Occipital lobe (tissue), 3 donors: ENCODE measurements around the gene CLIC5. TPM values are rescaled to one million over a fixed set of nuclear protein-coding genes. Genes with fewer than 3 reads are reported as not detected.

Experiments used
- DNase-seq: peaks from one replicate; lab custom pipeline; 2025; lab: John Stamatoyannopoulos, UW
- small RNA-seq: library from RNA; depleted of rRNA; stranded (forward); fragments of <200 nt; gene quantifications from one replicate; pipeline ENCODE3, GENCODE V24; 2014
- total RNA-seq: library from RNA; depleted of rRNA; stranded (reverse); fragments of >200 nt; gene quantifications from one replicate; pipeline ENCODE4 v1.2.3, GENCODE V29; 2014

Gene CLIC5
- total RNA-seq, 1 donor from 2014 or later: 0.47 TPM

DNA sequence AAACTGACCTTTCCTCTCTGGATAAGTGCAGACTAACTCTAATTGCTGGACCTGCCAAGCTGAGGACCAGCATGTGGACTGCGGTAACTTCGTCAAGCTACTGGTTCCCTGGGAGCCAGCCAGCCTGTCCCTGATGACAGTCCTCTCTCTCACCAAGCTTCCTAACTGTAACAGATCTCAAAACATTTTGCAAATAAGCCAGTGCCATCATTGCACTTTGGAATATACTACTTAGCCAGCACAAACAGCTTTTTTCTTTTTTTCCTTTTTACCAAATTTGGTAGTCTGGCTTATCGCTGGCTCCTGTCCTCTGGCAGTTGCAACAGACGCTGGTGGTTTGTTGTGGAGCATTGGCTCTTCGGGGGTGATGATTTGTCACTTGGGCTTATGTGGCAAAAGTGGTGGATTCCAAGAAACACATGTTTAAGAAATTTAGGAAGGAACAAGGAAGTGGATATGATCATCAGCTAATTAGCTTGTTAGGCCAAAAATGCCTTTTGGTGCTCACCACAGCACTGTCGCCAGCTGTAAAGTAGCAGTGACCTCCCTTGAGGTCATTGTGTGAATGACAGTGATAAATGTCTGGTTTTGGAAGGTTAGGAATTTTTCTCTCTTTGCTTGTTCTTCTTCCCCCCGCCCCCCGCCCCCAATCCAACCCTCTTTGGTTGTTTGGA lies 171.7 kb downstream of the CLIC5 start:
- no peak for DNase-seq

GRCh38 chr6:45841062-45841461 lies 174.6 kb downstream of the CLIC5 start:
- DNase-seq: no peak

DNA sequence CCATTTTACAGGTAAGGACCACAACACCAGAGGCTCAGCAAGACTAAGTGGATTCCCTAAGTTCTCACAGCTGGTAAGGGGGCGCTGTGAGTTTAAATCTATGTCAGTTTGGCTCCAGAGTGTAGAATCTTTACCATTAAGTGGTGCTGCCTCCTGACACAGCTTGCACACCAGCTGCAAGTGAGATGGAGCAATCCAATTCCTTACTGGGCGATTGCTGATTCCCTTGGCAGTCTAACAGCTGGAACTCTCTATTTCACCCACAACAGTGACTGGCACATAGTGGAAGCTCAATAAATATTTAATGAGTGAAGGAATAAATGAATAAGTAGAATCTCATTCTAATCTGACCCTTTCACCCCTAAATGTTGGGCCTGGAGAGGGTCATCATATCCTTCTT lies 176.7 kb downstream of the CLIC5 start:
- no peak for DNase-seq

DNA sequence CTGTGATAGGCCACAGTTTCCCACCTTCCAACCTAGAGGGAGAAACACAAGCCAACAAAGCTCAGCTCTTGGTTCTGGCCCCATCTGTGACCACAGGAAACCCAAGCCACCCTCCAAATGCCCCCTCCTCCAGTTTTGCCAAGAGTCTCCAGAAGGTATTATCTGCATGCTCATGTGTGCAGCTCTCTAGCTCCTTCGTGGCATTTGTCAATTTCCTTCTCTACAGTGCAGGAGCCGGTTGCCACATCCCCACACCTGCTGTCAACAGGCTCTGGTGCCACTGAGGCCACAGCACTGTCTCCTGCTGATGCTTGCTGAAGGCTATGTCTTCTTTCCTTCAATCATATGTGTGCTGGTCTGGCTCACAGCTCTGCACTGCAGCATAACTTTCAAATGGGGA lies 177.2 kb downstream of the CLIC5 start:
- no peak for DNase-seq

- no peak for DNase-seq
These were observed 178.0 kb downstream of the CLIC5 start for GRCh38 chr6:45837541-45838200.

GRCh38 chr6:45836984-45837383 lies 178.7 kb downstream of the CLIC5 start:
- no peak for DNase-seq

DNA sequence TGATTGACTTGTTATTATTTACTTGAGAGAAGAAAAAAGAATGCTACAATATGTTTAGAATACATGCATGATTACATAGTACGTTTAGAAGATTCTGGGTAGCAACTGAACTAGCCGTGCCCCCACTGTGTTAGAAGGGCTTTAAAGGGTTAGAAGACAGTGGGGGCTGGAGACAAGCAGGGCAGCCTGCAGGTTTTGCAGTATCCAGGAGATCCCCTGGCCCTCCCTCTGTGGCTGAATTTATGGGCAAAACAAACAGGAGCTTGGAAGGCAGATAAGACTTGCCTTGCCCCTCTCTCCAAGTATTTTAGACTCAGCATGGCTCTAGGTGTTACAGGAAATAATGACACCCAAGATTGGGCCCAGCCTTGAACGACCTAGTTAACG lies 179.2 kb downstream of the CLIC5 start:
- DNase-seq: no peak

DNA sequence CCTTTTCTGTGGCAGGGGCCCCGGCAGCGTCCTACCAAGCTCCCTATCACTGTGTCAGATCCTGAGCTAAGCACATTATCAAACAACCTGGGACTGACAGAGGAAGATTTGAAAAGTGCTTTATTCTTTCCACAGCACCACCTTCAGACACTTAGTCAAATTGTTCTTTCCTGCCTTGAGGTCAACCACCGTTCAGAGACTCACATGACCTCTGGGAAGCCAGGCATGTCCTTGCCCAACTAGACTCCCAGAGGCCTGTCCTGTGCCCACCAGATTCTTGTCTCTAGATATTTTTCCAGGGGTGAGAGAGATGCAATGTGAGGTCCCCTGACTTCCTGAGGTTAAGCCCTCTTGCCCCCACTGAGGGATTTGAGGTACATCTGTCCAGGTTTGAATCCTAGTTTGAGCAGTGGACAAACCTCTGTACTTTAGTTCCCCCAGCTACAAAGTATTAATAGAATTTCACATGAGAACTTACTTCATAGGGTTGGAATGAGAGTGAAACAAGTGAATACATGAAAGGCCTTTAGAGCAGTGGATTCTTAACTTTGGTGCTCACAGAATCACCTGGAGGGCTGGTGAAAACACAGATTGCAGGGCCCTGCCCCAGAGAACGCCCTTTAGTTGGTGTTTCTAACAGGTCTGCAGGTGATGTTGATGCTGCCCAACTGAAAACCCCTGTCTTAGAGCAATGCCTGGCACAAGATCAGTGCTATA lies 179.8 kb downstream of the CLIC5 start:
- DNase-seq: no peak

- no peak for DNase-seq
These were observed 183.6 kb downstream of the CLIC5 start for GRCh38 chr6:45832063-45832462.

Small RNA genes lying within 50 kb of the gene (small RNA-seq; reads per million reads assigned to genes)
- gene RNU6-754P: not detected

Other genes with a start within 250 kb of the CLIC5 start
- 27.8 TPM for gene ENPP4, start 114.1 kb upstream of the CLIC5 start, total RNA-seq
- gene ENPP5, start 155.1 kb upstream of the CLIC5 start, total RNA-seq: 4.7 TPM